ELR (cell line): ENCODE measurements around the gene HPCAL1.

ENCODE experiments used
- DNase-seq: peaks from one replicate; pipeline ENCODE4 v3.0.0-alpha.2; 2015; ENCODE audit warnings: low read depth

The HPCAL1 gene

GRCh38 chr2:10324095-10324832 lies 21.6 kb downstream of the HPCAL1 start:
- peak; percentile 60 for DNase-seq

GRCh38 chr2:10325278-10326145 lies 22.8 kb downstream of the HPCAL1 start:
- DNase-seq = no peak

DNA sequence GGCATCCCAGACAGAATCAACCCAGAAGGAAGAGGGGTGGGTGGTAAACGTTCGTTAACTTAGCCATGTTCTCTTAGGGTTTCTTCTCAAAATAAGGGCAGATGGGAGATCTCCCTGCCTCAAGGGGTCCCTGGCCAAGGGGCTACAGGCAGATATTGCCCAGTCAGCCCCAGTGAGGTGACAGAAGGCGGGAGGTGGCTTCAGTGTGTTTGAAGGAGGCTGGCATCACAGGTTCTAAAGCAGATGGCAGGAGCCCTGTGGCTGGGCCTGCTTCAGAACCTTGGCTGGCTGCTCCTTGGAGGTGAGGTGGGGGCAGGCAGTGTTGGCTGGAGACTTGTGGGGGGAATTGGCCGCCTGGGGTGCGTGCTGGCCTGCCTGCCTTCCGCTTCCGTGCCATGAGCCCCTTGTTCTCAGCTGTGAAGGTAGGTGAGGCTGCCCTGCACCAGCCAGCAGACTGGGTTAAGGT lies 23.5 kb downstream of the HPCAL1 start:
- no peak for DNase-seq

DNA sequence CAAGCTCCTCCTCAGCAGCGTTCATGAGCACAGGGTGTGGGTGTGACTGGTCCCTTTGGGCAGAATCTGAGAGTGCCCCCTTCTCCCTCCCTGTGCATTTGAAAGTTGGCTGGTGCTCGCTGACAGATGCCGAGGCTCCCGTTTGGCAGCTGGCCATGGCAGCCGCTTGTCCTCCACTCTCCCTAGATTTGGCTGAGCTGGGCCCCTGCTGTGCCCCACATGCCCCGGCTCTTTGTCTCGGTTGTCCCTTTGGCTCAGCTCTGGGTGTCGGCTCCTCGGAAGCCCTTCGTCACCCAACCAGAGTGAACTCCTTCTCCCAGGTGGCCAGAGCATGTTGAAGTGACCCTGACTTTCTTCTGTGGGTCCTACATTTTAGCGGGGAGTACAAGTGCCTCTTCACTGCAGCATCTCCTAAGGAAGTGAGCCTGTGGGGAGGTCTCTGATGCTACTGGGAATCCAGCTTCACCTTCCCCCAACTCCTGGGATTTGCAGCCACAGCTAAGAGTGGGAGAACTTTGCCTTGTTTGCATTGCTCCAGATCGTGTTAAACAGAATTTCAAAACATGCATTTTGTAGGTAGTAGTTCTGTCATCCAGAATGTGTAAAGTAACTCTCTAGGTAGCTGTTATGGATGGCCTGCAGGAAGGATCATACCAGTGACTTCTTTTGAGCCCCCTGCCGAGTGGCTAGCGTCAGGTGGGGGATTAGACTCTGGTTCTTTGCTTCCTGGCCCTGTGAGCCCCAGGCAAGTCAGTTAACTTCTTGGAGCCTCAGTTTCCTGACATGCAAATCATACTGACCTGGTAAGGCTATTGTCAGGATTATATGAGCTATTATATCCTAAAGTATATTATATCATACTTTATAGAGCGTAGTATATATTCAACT lies 24.2 kb downstream of the HPCAL1 start:
- no peak for DNase-seq

DNA sequence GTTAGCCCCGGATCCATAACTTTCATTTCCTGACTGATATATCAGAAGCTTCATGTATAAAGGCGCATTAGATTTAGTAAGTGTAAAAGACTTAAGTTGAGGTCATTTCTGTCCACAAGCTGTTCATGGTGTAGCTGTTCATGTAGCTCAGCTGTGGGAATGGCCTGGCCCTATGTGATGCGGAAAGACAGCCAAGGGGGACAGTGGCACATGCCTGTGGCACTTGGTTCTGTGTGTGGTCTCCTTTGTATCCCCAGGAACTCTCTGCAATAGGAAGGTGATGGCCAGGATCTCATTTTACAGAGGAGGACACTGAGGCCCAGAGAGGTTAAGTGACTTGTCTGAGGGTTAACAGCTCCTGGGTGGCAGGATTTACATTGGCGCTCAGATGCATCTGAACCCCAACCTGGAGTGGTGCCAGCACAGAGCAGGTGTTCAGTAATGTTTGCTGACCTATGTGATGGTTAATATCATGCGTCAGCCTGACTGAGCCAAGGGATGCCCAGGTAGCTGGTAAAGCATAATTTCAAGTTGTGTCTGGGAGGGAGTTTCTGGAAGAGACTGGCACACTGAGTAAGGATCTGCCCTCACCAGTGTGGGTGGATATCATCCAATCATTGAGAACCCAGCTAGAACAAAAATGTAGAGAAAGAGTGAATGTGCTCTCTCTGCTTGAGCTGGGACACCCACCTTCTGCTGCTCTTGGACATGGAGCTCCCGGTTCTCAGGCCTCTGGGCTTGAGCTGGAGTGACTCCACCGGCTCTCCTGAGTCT lies 25.4 kb downstream of the HPCAL1 start:
- DNase-seq = no peak

DNA sequence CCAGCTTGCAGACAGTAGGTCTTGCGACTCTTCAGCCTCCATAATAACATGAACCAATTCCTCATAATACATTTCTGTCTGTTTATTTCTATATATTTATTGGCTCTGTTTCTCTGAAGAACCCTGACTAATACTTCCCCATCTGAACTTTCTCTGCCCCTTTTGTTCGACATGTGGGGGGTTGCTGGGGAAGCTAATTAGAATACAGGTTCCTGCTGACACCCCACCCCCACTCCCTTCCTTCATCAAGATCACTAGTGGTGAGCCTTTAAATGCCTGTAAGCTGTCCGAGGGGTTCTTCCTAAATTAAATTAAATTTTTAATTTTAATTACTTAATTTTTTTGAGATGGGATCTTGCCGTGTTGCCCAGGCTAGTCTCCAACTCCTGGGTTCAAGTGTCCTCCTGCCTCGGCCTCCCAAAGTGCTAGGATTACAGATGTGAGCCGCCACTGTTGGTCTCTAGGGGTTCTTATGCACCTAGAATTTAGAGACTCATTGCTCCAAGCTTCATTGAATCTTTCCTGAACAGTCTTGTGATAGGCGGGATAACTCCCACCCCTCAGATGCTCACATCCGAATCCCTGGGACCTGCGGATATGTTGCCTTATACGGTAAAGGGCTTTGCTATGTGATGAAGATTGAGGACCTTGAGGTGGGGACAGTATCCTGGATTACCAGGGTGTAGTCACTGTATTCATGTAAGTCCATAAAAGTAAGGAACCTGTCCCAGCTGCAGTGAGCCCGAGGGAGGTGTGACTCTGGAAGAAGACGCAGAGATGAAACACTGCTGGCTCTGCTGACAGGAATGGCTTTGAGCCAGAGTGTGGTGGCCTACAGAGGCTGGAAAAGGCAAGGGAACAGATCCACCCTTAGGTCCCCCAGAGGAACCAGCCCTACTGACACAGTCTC lies 26.2 kb downstream of the HPCAL1 start:
- DNase-seq = no peak

DNA sequence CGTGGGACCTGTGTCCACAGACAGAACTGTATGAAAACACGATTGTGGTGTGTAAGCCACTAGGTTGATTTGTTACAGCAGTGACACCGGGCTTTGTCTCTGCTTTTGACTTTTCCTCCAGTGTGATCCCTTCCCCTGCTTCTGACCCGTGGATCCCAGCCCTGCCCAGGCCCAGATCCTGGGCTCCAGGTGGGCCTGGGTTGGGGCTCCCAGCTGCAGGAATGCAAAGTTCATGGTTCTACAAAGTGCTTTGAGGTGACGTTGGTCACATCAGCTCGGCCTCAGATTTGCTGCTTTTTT lies 26.8 kb downstream of the HPCAL1 start:
- no peak for DNase-seq

GRCh38 chr2:10329880-10330699 lies 27.4 kb downstream of the HPCAL1 start:
- peak; percentile 83 for DNase-seq

DNA sequence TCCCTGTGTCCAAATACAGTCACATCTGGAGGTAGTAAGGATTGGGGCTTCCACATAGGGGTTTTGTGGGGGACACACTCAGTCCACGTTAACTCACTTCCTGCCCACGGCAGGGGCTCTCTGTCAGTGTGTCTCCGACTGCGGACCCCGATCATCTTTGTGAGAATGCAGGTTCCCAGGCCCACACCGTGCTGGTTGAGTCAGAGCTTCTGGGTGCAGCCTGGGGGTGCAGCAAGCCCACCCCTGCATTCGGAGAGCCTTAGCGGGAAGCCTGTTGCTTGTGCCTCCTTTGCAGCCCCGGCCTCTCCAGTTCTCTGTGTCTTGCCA lies 28.0 kb downstream of the HPCAL1 start:
- no peak for DNase-seq

GRCh38 chr2:10331027-10331701 lies 28.5 kb downstream of the HPCAL1 start:
- DNase-seq = no peak

GRCh38 chr2:10331702-10332401 lies 29.1 kb downstream of the HPCAL1 start:
- DNase-seq = no peak

DNA sequence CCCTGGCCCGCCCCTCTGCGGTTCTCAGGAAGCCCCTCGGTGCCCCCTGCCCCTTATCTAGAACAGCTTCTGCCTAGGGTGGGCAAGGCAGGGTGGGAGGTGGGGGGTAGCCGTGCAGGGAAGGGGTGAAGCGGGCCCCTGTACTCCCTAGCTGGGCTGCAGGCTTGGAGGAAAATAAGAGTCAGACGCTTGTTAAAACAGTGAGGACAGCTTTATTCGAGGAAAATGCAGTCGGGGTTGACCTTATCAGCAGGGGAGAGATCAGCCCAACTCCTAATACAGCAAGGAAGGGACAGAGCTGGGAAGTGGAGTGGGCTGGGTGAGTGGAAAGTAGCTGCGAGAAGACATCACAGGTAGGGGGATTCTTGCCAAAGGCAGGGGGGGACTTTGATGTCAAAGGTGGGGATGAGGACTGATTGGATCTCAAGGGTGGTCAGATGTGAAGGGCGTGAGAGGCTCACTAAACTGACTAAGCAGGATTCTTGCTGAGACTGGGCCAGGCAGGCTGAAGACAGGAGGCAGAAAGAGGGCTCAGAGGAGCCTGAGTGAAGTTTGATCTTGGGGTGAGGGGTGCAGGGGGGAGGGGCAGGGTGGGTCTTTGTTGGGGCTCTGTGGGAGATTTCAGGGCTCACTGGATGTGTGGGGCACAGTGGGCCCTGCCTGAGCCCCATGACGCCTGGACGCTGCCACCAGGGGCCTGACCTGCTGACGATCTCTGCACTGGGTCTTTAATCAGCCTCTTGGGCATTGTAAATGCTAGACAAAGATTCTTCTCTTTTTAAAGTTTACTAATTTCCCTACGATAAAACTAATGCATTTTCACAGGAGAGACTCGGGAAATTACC lies 29.9 kb downstream of the HPCAL1 start:
- no peak for DNase-seq

DNA sequence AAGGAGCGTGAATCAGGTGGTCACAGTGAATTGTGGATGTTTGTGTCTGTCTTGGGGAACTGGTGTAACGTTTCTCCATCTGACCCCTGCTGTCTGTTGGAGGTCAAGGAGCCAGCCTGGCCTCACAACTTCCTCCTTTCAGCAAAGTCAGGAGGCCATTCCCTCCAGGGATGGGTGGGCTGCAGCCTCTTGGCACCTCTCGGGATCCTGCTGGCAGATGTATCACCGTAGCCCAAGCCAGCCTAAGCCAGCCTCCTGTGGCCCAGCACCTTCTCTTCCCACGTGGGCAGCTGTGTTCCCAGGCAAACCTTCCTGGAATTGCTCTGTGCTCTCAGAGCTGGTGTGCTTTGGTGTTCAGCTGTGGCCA lies 30.5 kb downstream of the HPCAL1 start:
- DNase-seq = no peak

DNA sequence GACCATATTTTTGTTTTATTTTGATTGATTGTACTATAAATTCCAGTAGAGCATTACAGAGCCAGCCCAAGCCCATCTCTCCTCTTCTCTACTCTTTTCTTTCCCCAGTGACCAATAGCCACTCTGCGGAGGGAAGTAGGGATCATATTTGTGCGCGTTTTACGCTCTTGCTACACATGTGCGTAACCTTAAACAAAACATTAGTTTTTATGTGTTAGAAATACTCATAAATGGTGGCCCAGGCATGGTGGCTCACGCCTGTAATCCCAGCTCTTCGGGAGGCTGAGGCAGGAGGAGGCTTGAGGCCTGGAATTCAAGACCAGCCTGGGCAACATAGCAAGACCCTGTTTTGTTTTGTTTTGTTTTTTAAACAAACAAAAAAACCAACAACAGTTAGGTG lies 31.3 kb downstream of the HPCAL1 start:
- no peak for DNase-seq

GRCh38 chr2:10335046-10335840 lies 32.5 kb downstream of the HPCAL1 start:
- no peak for DNase-seq

DNA sequence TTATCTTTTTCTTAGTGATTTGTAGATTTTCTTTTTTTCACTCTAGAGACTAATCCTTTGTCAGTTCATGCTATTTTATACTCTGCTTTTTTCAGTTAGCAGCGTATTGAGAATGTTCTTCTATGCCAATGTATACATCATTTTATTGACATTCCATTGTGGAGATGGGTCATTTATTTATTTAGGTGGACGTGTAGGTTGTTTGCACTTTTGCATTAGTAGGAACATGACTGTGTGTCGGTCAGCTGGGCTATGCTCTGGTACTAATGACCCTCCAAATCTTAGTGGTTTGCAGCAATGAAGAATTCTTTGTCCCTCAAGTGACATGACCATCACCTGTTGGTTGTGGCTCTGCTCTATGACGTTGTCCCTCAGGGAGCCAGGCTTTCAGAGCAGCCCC lies 33.6 kb downstream of the HPCAL1 start:
- DNase-seq = no peak
